A673 (cell line): ENCODE data around the gene PLK3. TPM values are rescaled to one million over a fixed set of nuclear protein-coding genes. Genes with fewer than 3 reads are reported as not detected.

ENCODE experiments used
- BruUV-seq: library from RNA; stranded (reverse); fragments of 400-500 nt; replicated peaks from 2 replicates; lab custom pipeline; 2021; lab: Mats Ljungman, UMichigan
- CTCF ChIA-PET: fragments of 300-600 bp; sonication (Branson Sonifier 250); formaldehyde crosslinking; loops from one replicate; lab custom pipeline; 2022; ENCODE audit warnings: antibody characterized with exemption; lab: Charles Lee
- POLR2A ChIA-PET: fragments of 300-600 bp; sonication (Branson Sonifier 250); formaldehyde crosslinking; loops from one replicate; lab custom pipeline; 2022; ENCODE audit warnings: antibody characterized with exemption; ENCODE audit not compliant: low non-redundant PET; lab: Charles Lee
- DNase-seq: peaks from one replicate; pipeline ENCODE4 v3.0.0-alpha.2; 2015; ENCODE audit warnings: low spot score
- H3K27ac ChIP-seq: fragments of 200-600 bp; sonication (generic); 2 replicates; pipeline ENCODE4 v1.5.1; 2016; ENCODE audit warnings: mixed run types, low read depth, mild to moderate bottlenecking, mixed read lengths, antibody characterized with exemption, low read length; ENCODE audit not compliant: poor library complexity, severe bottlenecking
- H3K27me3 ChIP-seq: fragments of 200-600 bp; sonication (generic); replicated peaks from 2 replicates; pipeline ENCODE4 v1.6.1; 2017; ENCODE audit warnings: mixed run types, low read depth, mild to moderate bottlenecking, mixed read lengths, antibody characterized with exemption, low read length; ENCODE audit not compliant: insufficient read depth, poor library complexity
- H3K36me3 ChIP-seq: fragments of 200-600 bp; sonication (generic); 2 replicates; pipeline ENCODE4 v1.6.1; 2016; ENCODE audit warnings: mixed run types, mild to moderate bottlenecking, mixed read lengths, antibody characterized with exemption, low read length; ENCODE audit not compliant: insufficient read depth, poor library complexity, severe bottlenecking
- H3K4me1 ChIP-seq: fragments of 200-600 bp; sonication (generic); 2 replicates; pipeline ENCODE4 v1.6.1; 2017; ENCODE audit warnings: mixed run types, mild to moderate bottlenecking, mixed read lengths, antibody characterized with exemption, low read length; ENCODE audit not compliant: insufficient read depth, poor library complexity, severe bottlenecking
- H3K4me3 ChIP-seq: fragments of 200-600 bp; sonication (generic); 2 replicates; pipeline ENCODE4 v1.5.1; 2016; ENCODE audit warnings: low read depth, mixed run types, mild to moderate bottlenecking, mixed read lengths, low read length; ENCODE audit not compliant: poor library complexity, severe bottlenecking
- H3K9me3 ChIP-seq: fragments of 200-600 bp; sonication (generic); 2 replicates; pipeline ENCODE4 v1.6.1; 2016; ENCODE audit warnings: mixed run types, low read depth, mild to moderate bottlenecking, mixed read lengths, antibody characterized with exemption, low read length; ENCODE audit not compliant: poor library complexity, severe bottlenecking
- EZH2 ChIP-seq: fragments of 200-600 bp; sonication (generic); IDR thresholded peaks from 2 replicates; pipeline ENCODE4 v1.6.1; 2017; ENCODE audit warnings: borderline replicate concordance, low read depth, mild to moderate bottlenecking, mixed read lengths, antibody characterized with exemption, low read length; ENCODE audit not compliant: poor library complexity, severe bottlenecking
- intact Hi-C: fragments of 100-400 bp; cut with micrococcal nuclease; formaldehyde crosslinking; loops from one replicate; pipeline ENCODE4 v1.10.0; 2022; ENCODE audit not compliant: unreplicated experiment
- total RNA-seq: library from RNA; stranded (reverse); gene quantifications from 2 replicates; pipeline ENCODE4 v1.2.3, GENCODE V29; 2021
- TF ChIP-seq, protein P1 (sequence below): fragments of 300-800, 200-600 bp; sonication (generic); conservative IDR thresholded peaks from 2 replicates; pipeline ENCODE4 v1.5.1; 2017; ENCODE audit warnings: low read depth, mild to moderate bottlenecking, antibody characterized with exemption, low read length, moderate library complexity, mixed read lengths

PLK3 gene
- total RNA-seq, 1 experiment from 2014 or later: 15.6 TPM

GRCh38 chr1:44817771-44818495, 17.8 kb downstream of the PLK3 start:
- Histone ChIP-seq H3K27ac (no peak overlapping the region), H3K27me3 (no peaks in the 10 kb centered on the region), H3K36me3 (no peaks in the 10 kb centered on the region), H3K4me3 (no peak overlapping the region), H3K4me1 (peaks cover 6% of the 10 kb centered on the region), H3K9me3 (no peaks in the 10 kb centered on the region)
- ChIA-PET POLR2A (interaction anchor here (2.3 kb wide), 1 partner anchor 10 kb away, joined by 18 read pairs; the partner anchor contains the start of genes BTBD19 and DYNLT4), CTCF (interaction anchor here (1.2 kb wide), 1 partner anchor 18 kb away, joined by 3 read pairs; the partner anchor contains the start of gene PLK3)
- intact Hi-C loops: loop anchor here (2.0 kb wide), 1 partner anchor 87 kb away; the partner anchor contains the start of gene RNU5D-1
- no peak for DNase-seq
- no TSS peak for BruUV-seq
- TF ChIP-seq, protein P1, sequence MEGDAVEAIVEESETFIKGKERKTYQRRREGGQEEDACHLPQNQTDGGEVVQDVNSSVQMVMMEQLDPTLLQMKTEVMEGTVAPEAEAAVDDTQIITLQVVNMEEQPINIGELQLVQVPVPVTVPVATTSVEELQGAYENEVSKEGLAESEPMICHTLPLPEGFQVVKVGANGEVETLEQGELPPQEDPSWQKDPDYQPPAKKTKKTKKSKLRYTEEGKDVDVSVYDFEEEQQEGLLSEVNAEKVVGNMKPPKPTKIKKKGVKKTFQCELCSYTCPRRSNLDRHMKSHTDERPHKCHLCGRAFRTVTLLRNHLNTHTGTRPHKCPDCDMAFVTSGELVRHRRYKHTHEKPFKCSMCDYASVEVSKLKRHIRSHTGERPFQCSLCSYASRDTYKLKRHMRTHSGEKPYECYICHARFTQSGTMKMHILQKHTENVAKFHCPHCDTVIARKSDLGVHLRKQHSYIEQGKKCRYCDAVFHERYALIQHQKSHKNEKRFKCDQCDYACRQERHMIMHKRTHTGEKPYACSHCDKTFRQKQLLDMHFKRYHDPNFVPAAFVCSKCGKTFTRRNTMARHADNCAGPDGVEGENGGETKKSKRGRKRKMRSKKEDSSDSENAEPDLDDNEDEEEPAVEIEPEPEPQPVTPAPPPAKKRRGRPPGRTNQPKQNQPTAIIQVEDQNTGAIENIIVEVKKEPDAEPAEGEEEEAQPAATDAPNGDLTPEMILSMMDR: no peak
- TF ChIP-seq EZH2: no peak

GRCh38 chr1:44819196-44819607, 19.0 kb downstream of the PLK3 start:
- Histone ChIP-seq H3K4me3 (peak overlapping the region; percentile 48), H3K4me1 (peaks cover 6% of the 10 kb centered on the region), H3K27ac (peak overlapping the region; percentile 98), H3K36me3 (no peaks in the 10 kb centered on the region), H3K27me3 (no peaks in the 10 kb centered on the region), H3K9me3 (no peaks in the 10 kb centered on the region)
- ChIA-PET POLR2A (interaction anchor here (0.5 to 2.3 kb wide), 15 partner anchors 8 to 802 kb away, joined by 3 to 18 read pairs (median 5); partner anchors contain the start of genes BTBD19, DYNLT4, PLK3 and PTCH2), CTCF (interaction anchor here (1.0 kb wide), 1 partner anchor 11 kb away, joined by 3 read pairs; the partner anchor contains the start of gene BTBD19)
- no peak for TF ChIP-seq EZH2
- TF ChIP-seq, protein P1: no peak
- intact Hi-C loops: loop anchor here (2.0 kb wide), 1 partner anchor 88 kb away; the partner anchor contains the start of gene RNU5D-1
- DNase-seq: no peak
- BruUV-seq: no TSS peak

DNA sequence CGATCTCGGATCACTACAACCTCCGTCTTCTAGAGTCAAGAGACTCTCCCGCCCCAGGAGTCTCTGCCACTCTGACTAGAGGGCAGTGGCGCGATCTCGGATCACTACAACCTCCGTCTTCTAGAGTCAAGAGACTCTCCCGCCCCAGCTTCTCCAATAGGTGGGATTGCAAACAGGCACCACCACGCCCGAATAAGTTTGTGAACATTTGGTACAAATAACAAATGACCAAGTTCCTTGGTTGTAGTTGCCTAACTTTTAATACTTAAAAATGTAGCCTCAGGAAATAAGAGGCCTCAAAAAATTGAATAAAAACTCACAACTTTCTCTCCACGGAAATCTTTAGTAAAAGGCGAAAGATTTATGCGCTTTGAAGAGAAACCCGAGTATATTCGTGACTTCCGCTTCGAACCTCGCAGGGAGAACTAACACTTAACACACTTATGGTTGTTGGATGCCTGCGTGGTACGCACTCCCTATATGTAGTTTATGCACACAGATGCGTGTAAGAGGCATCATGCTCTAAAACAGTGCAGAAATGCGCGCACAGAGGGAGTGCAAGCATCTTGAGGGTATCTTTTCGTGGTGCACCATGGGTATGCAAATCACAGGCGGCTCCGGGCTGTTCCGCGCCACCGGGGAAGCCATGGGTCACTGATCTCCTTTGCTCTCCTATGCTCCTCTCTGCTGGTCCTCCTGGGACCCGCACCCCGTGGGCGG, 19.6 kb downstream of the PLK3 start:
- Histone ChIP-seq H3K27me3 (no peaks in the 10 kb centered on the region), H3K4me1 (peaks cover 6% of the 10 kb centered on the region), H3K9me3 (no peaks in the 10 kb centered on the region), H3K27ac (peak overlapping the region; percentile 98), H3K4me3 (peak overlapping the region; percentile 48), H3K36me3 (no peaks in the 10 kb centered on the region)
- intact Hi-C loops: loop anchor here (2.0 kb wide), 1 partner anchor 89 kb away; the partner anchor contains the start of gene RNU5D-1
- ChIA-PET CTCF (interaction anchor here (1.0 kb wide), 1 partner anchor 11 kb away, joined by 3 read pairs; the partner anchor contains the start of gene BTBD19), POLR2A (interaction anchor here (0.6 to 2.3 kb wide), 13 partner anchors 9 to 801 kb away, joined by 3 to 18 read pairs (median 5); partner anchors contain the start of genes BTBD19, DYNLT4, PLK3 and PTCH2)
- no peak for TF ChIP-seq EZH2
- TF ChIP-seq, protein P1: 0 out of 2 replicates have a peak, but pooled peaks have one; percentile 15
- BruUV-seq: TSS peak; percentile 99
- peak; percentile 98 for DNase-seq
